HepG2 (cell line): ENCODE measurements around the gene URI1. TPM values are rescaled to one million over a fixed set of nuclear protein-coding genes. Genes with fewer than 3 reads are reported as not detected.

Experiments
- ATAC-seq: fragments of 200-7000 bp; cut with Tn5 transposase; 3 replicates; pipeline ENCODE4 v1.9.1; 2020; ENCODE audit warnings: mild to moderate bottlenecking, moderate library complexity
- BruUV-seq: library from RNA; stranded (reverse); fragments of 400-500 nt; replicated peaks from 2 replicates; lab custom pipeline; 2021; lab: Mats Ljungman, UMichigan
- CTCF ChIA-PET: fragments of 300-600 bp; formaldehyde crosslinking; extraction: SDS; loops from one replicate; lab custom pipeline; 2021; ENCODE audit warnings: low total read pairs, inconsistent platforms, low intra/inter-chr PET ratio; lab: Yijun Ruan, JAX
- POLR2A ChIA-PET: fragments of 350-600 bp; sonication (Branson Sonifier 250); formaldehyde crosslinking; loops from one replicate; lab custom pipeline; 2020; ENCODE audit warnings: antibody characterized with exemption, inconsistent platforms; lab: Yijun Ruan, JAX
- DNase-seq: peaks from one replicate; pipeline ENCODE4 v3.0.0-alpha.2; 2015; ENCODE audit warnings: low spot score
- FAIRE-seq: peaks from 3 replicates; lab custom pipeline; 2011; peaks lifted over from hg19 to GRCh38; lab: Jason Lieb, UNC
- H2AFZ ChIP-seq: one replicate; pipeline ENCODE4 v1.6.1; 2011; ENCODE audit warnings: low read length, inconsistent platforms
- H3K27ac ChIP-seq: fragments of 300-600 bp; 3 replicates; pipeline ENCODE4 v1.8.0; 2011; ENCODE audit warnings: mixed run types, mild to moderate bottlenecking, mixed read lengths, low read length, inconsistent platforms; ENCODE audit not compliant: insufficient read depth; ENCODE audit errors: extremely low read length
- H3K27me3 ChIP-seq, 2 experiments: fragments of 200-600 bp in 1 of 2; 2 replicates in 1 of 2; 3 replicates in 1 of 2; pipeline versions ENCODE4 v1.6.0 to v1.8.0; 2011; ENCODE audit warnings: low read length in 2 of 2, mild to moderate bottlenecking in 2 of 2, moderate library complexity in 2 of 2, inconsistent platforms in 1 of 2; ENCODE audit not compliant: insufficient read depth in 2 of 2, control insufficient read depth in 1 of 2
- H3K36me3 ChIP-seq, 2 experiments: fragments of 200-600 bp in 1 of 2; replicated peaks in 1 of 2; 2 replicates in 1 of 2; 3 replicates in 1 of 2; pipeline versions ENCODE4 v1.5.1 to v1.8.0; 2011; ENCODE audit warnings: low read length in 2 of 2, inconsistent platforms in 1 of 2; ENCODE audit not compliant: insufficient read depth in 2 of 2, control insufficient read depth in 1 of 2
- H3K4me1 ChIP-seq: 2 replicates; pipeline ENCODE4 v1.5.1; 2012; ENCODE audit warnings: low read length, inconsistent platforms; ENCODE audit not compliant: insufficient read depth
- H3K4me2 ChIP-seq: 2 replicates; pipeline ENCODE4 v1.6.0; 2011; ENCODE audit warnings: low read depth, low read length, inconsistent platforms
- H3K4me3 ChIP-seq, 3 experiments: fragments of 200-600 bp in 1 of 3; sonication (generic), shearing (Covaris generic) in 1 of 3; replicated peaks in 1 of 3; 2 replicates each; pipeline ENCODE4 v1.5.1; 2011 to 2016; ENCODE audit warnings: low read length in 3 of 3, inconsistent platforms in 2 of 3, low read depth in 2 of 3, mild to moderate bottlenecking in 2 of 3, control low read depth in 1 of 3, mixed read lengths in 1 of 3; ENCODE audit not compliant: insufficient read depth in 1 of 3
- H3K79me2 ChIP-seq: one replicate; pipeline ENCODE4 v1.6.1; 2011; ENCODE audit warnings: low read length, inconsistent platforms; ENCODE audit not compliant: insufficient read depth
- H3K9ac ChIP-seq: 2 replicates; pipeline ENCODE4 v1.6.0; 2011; ENCODE audit warnings: mild to moderate bottlenecking, low read depth, low read length, inconsistent platforms; ENCODE audit not compliant: insufficient read depth
- H3K9me3 ChIP-seq: 2 replicates; pipeline ENCODE4 v1.5.1; 2012; ENCODE audit warnings: mild to moderate bottlenecking, low read length
- H4K20me1 ChIP-seq: 2 replicates; pipeline ENCODE4 v1.6.0; 2011; ENCODE audit warnings: inconsistent platforms, mild to moderate bottlenecking, low read length, moderate library complexity; ENCODE audit not compliant: insufficient read depth
- ERF ChIP-seq: IDR thresholded peaks from 2 replicates; pipeline ENCODE4 v1.6.1; 2018; ENCODE audit warnings: missing biosample characterization, missing genetic modification reagents
- HNRNPK ChIP-seq: fragments of 200-400 bp; formaldehyde crosslinking; IDR thresholded peaks from 2 replicates; pipeline ENCODE4 v1.6.1; 2018; ENCODE audit warnings: low read length, low read depth, moderate library complexity, mild to moderate bottlenecking; ENCODE audit not compliant: poor library complexity, severe bottlenecking
- ZFP62 ChIP-seq: sonication (generic); formaldehyde crosslinking; IDR thresholded peaks from 2 replicates; pipeline ENCODE4 v1.4.0; 2020; ENCODE audit warnings: missing genetic modification reagents
- ZNF317 ChIP-seq: sonication (generic); formaldehyde crosslinking; IDR thresholded peaks from 2 replicates; pipeline ENCODE4 v1.5.0; 2020; ENCODE audit warnings: mild to moderate bottlenecking, missing genetic modification reagents
- ZNF331 ChIP-seq: sonication (generic); formaldehyde crosslinking; IDR thresholded peaks from 2 replicates; pipeline ENCODE4 v1.4.0; 2020; ENCODE audit warnings: missing genetic modification reagents
- WGBS: methylation state at CpG from one replicate; pipeline ENCODE4 v1.1.6; 2017; ENCODE audit warnings: low lambda C conversion rate; 5-methylcytosine and 5-hydroxymethylcytosine counted together
- in situ Hi-C: cut with HindIII; loops from 2 replicates; pipeline ENCODE4 v1.10.0; 2017; ENCODE audit warnings: low pct_unique_long_range_greater_than_20kb; ENCODE audit not compliant: extremely low pct_ligation_motif_present
- intact Hi-C: fragments of 100-400 bp; cut with micrococcal nuclease; formaldehyde crosslinking; loops from one replicate; pipeline ENCODE4 v1.10.0; 2022; ENCODE audit not compliant: unreplicated experiment
- polyA plus RNA-seq, 8 experiments: library from polyadenylated mRNA; depleted of rRNA in 3 of 8; stranded (reverse) in 7 of 8; unstranded in 1 of 8; fragments of >200 nt; fragmentation: Illumina TruSeq in 4 of 8; extraction: Trizol in 4 of 8; gene quantifications; 2 replicates each; pipeline versions ENCODE4 v1.2.1 to v1.2.3, GENCODE V29; 2011 to 2016; ENCODE audit warnings: low read depth in 4 of 8, missing spikeins in 1 of 8, mixed read lengths in 1 of 8; ENCODE audit not compliant: insufficient read depth in 1 of 8
- total RNA-seq, 5 experiments: library from RNA; depleted of rRNA; stranded (reverse); fragments of >200 nt; fragmentation: Illumina TruSeq; extraction: Trizol; gene quantifications; 2 replicates each; pipeline ENCODE4 v1.2.3, GENCODE V29; 2016; ENCODE audit warnings: low read depth in 1 of 5
- TF ChIP-seq, protein P1 (sequence below): sonication (generic); formaldehyde crosslinking; IDR thresholded peaks from 2 replicates; pipeline ENCODE4 v1.5.1; 2020; ENCODE audit warnings: missing genetic modification reagents, mild to moderate bottlenecking, borderline replicate concordance
- TF ChIP-seq, protein P2 (sequence below): sonication (generic); formaldehyde crosslinking; IDR thresholded peaks from 2 replicates; pipeline ENCODE4 v1.4.0; 2020; ENCODE audit warnings: mild to moderate bottlenecking, missing genetic modification reagents
- TF ChIP-seq, protein P3 (sequence below): fragments of 450-650 bp; IDR thresholded peaks from 2 replicates; pipeline ENCODE4 v1.6.1; 2016
- TF ChIP-seq, protein P4 (sequence below), 2 experiments: sonication (generic) in 1 of 2; formaldehyde crosslinking in 1 of 2; IDR thresholded peaks; 2 replicates each; pipeline versions ENCODE4 v1.6.1 to v1.9.0; 2014 to 2022; ENCODE audit warnings: antibody characterized with exemption in 1 of 2, borderline replicate concordance in 1 of 2, inconsistent platforms in 1 of 2, low read depth in 1 of 2, missing genetic modification reagents in 1 of 2

Gene URI1
- total and polyA plus RNA-seq, 2 of the 13 experiments (the other 11 are each of a cell fraction or from before 2014, with no cell fraction given), result 43.6 to 67.9 TPM

DNA sequence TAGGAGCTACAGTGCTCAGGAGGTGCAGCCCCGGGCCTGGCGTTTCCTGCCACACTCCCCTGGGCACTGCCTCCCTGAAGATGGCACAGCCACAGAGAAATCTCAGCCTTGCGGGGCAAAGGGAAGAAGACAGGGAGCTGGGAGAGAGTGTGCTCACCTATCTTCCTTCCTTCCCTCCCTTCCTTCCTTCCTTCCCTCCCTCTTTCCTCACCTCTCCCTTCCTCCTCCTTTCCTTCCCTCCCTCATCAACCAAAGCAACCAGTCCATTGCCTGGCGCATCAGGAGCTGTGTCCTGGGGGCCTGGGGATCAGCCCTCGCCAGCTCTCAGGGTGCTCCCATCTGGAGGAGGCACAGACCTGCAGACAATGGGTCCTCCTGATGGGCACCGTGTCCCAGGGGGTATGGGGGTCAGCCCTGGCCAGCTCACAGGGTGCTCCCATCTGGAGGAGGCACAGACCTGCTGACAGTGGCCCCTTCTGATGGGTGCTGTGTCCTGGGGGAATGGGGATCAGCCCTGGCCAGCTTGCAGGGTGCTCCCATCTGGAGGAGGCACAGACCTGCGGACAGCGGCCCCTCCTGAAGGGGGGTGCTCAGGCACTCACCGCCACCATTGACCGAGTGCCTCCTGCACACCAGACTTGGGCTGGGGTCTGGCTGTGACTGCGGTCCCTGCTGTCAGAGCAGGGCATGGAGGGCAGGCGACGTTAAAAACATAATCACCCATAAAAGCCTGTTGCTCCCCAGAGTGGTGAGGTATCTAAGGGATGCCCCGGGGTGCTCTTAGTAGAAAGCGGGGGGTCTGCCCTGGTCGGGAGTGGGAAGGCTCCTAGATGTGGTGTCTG is 120.2 kb downstream of the URI1 start (continued):
- TF ChIP-seq, protein P1, sequence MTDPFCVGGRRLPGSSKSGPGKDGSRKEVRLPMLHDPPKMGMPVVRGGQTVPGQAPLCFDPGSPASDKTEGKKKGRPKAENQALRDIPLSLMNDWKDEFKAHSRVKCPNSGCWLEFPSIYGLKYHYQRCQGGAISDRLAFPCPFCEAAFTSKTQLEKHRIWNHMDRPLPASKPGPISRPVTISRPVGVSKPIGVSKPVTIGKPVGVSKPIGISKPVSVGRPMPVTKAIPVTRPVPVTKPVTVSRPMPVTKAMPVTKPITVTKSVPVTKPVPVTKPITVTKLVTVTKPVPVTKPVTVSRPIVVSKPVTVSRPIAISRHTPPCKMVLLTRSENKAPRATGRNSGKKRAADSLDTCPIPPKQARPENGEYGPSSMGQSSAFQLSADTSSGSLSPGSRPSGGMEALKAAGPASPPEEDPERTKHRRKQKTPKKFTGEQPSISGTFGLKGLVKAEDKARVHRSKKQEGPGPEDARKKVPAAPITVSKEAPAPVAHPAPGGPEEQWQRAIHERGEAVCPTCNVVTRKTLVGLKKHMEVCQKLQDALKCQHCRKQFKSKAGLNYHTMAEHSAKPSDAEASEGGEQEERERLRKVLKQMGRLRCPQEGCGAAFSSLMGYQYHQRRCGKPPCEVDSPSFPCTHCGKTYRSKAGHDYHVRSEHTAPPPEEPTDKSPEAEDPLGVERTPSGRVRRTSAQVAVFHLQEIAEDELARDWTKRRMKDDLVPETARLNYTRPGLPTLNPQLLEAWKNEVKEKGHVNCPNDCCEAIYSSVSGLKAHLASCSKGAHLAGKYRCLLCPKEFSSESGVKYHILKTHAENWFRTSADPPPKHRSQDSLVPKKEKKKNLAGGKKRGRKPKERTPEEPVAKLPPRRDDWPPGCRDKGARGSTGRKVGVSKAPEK, result no peak

DNA sequence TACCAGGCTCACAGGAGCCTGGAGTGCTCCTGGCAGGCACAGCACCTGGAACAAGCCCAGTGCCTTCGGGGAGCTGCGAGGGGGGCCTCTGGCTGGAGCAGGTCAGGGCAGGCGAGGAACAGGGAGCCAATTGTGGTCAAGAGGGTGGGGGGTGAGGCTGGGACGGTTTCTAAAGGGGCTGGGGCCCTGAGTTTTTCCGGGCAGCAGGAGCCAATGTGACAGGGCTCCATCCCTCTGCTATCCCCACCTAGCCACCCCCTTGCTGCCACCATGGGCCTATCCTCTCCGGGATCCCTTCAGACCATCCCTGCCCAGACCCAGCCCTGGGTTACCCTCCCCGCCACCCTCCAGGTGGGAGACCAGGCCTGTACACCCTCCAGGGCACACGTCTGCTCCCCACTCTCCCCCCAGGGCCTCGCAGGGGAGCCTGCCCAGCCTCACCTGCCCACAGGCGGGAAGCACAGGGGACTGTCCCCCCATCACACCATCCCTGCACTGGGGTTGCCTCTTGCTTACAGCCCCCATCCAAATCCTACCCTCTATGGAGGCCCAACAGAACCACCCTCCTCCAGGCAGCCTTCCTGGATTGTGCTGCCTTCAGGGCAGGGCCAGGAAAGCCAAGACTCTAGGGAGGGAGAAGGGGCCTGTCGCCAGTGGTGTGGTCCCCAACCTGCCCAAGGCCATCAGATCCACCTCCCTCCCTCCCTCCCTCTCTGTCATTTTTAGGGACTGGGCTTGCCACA is 121.0 kb downstream of the URI1 start:
- POLR2A ChIA-PET, result no interaction called here
- TF ChIP-seq HNRNPK (no peak), ZNF317 (CRISPR knock-in tag) (no peak), ERF (no peak), ZNF331 (CRISPR knock-in tag) (no peak), ZFP62 (no peak)
- TF ChIP-seq, protein P2, sequence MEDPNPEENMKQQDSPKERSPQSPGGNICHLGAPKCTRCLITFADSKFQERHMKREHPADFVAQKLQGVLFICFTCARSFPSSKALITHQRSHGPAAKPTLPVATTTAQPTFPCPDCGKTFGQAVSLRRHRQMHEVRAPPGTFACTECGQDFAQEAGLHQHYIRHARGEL (CRISPR knock-in tag), result no peak
- TF ChIP-seq, protein P3, sequence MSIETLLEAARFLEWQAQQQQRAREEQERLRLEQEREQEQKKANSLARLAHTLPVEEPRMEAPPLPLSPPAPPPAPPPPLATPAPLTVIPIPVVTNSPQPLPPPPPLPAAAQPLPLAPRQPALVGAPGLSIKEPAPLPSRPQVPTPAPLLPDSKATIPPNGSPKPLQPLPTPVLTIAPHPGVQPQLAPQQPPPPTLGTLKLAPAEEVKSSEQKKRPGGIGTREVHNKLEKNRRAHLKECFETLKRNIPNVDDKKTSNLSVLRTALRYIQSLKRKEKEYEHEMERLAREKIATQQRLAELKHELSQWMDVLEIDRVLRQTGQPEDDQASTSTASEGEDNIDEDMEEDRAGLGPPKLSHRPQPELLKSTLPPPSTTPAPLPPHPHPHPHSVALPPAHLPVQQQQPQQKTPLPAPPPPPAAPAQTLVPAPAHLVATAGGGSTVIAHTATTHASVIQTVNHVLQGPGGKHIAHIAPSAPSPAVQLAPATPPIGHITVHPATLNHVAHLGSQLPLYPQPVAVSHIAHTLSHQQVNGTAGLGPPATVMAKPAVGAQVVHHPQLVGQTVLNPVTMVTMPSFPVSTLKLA, result no peak
- TF ChIP-seq, protein P4, sequence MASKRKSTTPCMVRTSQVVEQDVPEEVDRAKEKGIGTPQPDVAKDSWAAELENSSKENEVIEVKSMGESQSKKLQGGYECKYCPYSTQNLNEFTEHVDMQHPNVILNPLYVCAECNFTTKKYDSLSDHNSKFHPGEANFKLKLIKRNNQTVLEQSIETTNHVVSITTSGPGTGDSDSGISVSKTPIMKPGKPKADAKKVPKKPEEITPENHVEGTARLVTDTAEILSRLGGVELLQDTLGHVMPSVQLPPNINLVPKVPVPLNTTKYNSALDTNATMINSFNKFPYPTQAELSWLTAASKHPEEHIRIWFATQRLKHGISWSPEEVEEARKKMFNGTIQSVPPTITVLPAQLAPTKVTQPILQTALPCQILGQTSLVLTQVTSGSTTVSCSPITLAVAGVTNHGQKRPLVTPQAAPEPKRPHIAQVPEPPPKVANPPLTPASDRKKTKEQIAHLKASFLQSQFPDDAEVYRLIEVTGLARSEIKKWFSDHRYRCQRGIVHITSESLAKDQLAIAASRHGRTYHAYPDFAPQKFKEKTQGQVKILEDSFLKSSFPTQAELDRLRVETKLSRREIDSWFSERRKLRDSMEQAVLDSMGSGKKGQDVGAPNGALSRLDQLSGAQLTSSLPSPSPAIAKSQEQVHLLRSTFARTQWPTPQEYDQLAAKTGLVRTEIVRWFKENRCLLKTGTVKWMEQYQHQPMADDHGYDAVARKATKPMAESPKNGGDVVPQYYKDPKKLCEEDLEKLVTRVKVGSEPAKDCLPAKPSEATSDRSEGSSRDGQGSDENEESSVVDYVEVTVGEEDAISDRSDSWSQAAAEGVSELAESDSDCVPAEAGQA (IDR thresholded peaks at IDR 0.05; ENCODE audit: low read depth), result no peak
- TF ChIP-seq, protein P4 (CRISPR knock-in tag; IDR thresholded peaks at IDR 0.05; ENCODE audit: borderline replicate concordance), result no peak

More for the DNA sequence above, 121.0 kb downstream of the URI1 start:
- Histone ChIP-seq H3K4me3 (no peak overlapping the region), H3K4me1 (peaks cover 18% of the 10 kb centered on the region), H3K4me2 (no peak overlapping the region), H3K27me3 (no peaks in the 10 kb centered on the region; a peak in 2 of 5 replicates), H3K79me2 (no peaks in the 10 kb centered on the region), H3K9ac (no peak overlapping the region), H4K20me1 (no peaks in the 10 kb centered on the region), H2AFZ (no peak overlapping the region), H3K36me3 (no peaks in the 10 kb centered on the region), H3K27ac (no peak overlapping the region), H3K9me3 (no peaks in the 10 kb centered on the region)
- no TSS peak for BruUV-seq
- in situ Hi-C loops, result no loop called here
- FAIRE-seq (no peak), DNase-seq (no peak), ATAC-seq (no peak; the same call in 2 of the 3 replicates)
- intact Hi-C loops, result no loop called here
- 0% methylated on average over 3 of the region's 11 CpGs for WGBS
- CTCF ChIA-PET, result no interaction called here
